Daoy (cell line): ENCODE measurements around the gene C2CD4C. TPM values are rescaled to one million over a fixed set of nuclear protein-coding genes. Genes with fewer than 3 reads are reported as not detected.
"Not testable (repeated sequence)": the region's sequence is repeated elsewhere in the genome, so short reads cannot be mapped to it uniquely, and the experiment has no call there.

Experiments
- DNase-seq: peaks from one replicate; pipeline ENCODE4 v3.0.0-alpha.2; 2015; ENCODE audit warnings: low read depth
- total RNA-seq: library from RNA; depleted of rRNA; stranded (reverse); fragments of >200 nt; shearing (Covaris generic); gene quantifications from 2 replicates; pipeline ENCODE4 v1.2.3, GENCODE V29; 2014

Gene C2CD4C
- total RNA-seq, 1 experiment from 2014 or later: not detected

GRCh38 chr19:438416-438958, 29.5 kb upstream of the C2CD4C start:
- no peak for DNase-seq

- no peak for DNase-seq
These were observed 28.1 kb upstream of the C2CD4C start for GRCh38 chr19:437041-437440.

- no peak for DNase-seq
These were observed 27.5 kb upstream of the C2CD4C start for GRCh38 chr19:436413-436950.

GRCh38 chr19:435707-436412, 26.9 kb upstream of the C2CD4C start:
- no peak for DNase-seq

GRCh38 chr19:435056-435706, 26.2 kb upstream of the C2CD4C start:
- no peak for DNase-seq

- DNase-seq: no peak
These were observed 25.4 kb upstream of the C2CD4C start for GRCh38 chr19:434152-434960.

- DNase-seq: no peak
These were observed 21.8 kb upstream of the C2CD4C start for GRCh38 chr19:430701-431100.

- DNase-seq: no peak
These were observed 19.2 kb upstream of the C2CD4C start for GRCh38 chr19:428149-428548.

- not testable (repeated sequence) for DNase-seq
These were observed 18.7 kb upstream of the C2CD4C start for GRCh38 chr19:427675-428074.

- no peak for DNase-seq
These were observed 17.9 kb upstream of the C2CD4C start for GRCh38 chr19:426725-427445.

GRCh38 chr19:425056-425455, 16.1 kb upstream of the C2CD4C start:
- DNase-seq: no peak

- no peak for DNase-seq
These were observed 15.6 kb upstream of the C2CD4C start for GRCh38 chr19:424546-424945.

- DNase-seq: no peak
These were observed 14.9 kb upstream of the C2CD4C start for GRCh38 chr19:423691-424466.

- DNase-seq: not testable (repeated sequence)
These were observed 13.9 kb upstream of the C2CD4C start for GRCh38 chr19:422917-423226.

GRCh38 chr19:422213-422916, 13.4 kb upstream of the C2CD4C start:
- no peak for DNase-seq

GRCh38 chr19:419721-420515, 11.0 kb upstream of the C2CD4C start:
- no peak for DNase-seq

- no peak for DNase-seq
These were observed 10.1 kb upstream of the C2CD4C start for GRCh38 chr19:418761-419671.

GRCh38 chr19:416416-416815, 7.5 kb upstream of the C2CD4C start:
- DNase-seq: no peak
